Panc1 (cell line): Measurements from ENCODE around the gene TTC17. TPM values are rescaled to one million over a fixed set of nuclear protein-coding genes. Genes with fewer than 3 reads are reported as not detected.

Experiments used
- ATAC-seq: fragments of 200-7000 bp; cut with Tn5 transposase; 2 replicates; pipeline ENCODE4 v1.9.1; 2020; ENCODE audit warnings: mild to moderate bottlenecking, moderate library complexity
- BruUV-seq: library from RNA; stranded (reverse); fragments of 400-500 nt; replicated peaks from 2 replicates; lab custom pipeline; 2021; lab: Mats Ljungman, UMichigan
- CTCF ChIA-PET: fragments of 300-600 bp; sonication (Branson Sonifier 250); formaldehyde crosslinking; loops from one replicate; lab custom pipeline; 2022; ENCODE audit warnings: antibody characterized with exemption; lab: Charles Lee
- POLR2A ChIA-PET: fragments of 300-600 bp; sonication (Branson Sonifier 250); formaldehyde crosslinking; loops from one replicate; lab custom pipeline; 2022; ENCODE audit warnings: antibody characterized with exemption; lab: Charles Lee
- DNase-seq: peaks from one replicate; pipeline ENCODE4 v3.0.0-alpha.2; 2010; ENCODE audit warnings: low read depth, low spot score
- H3K27ac ChIP-seq: 2 replicates; pipeline ENCODE4 v1.5.1; 2011; ENCODE audit warnings: mild to moderate bottlenecking, low read length, inconsistent platforms
- H3K27me3 ChIP-seq: fragments of 200-500 bp; sonication (Bioruptor generic); 2 replicates; pipeline ENCODE4 v1.6.0; 2014; ENCODE audit warnings: low read length, inconsistent platforms; ENCODE audit not compliant: control insufficient read depth, insufficient read depth
- H3K36me3 ChIP-seq: fragments of 200-500 bp; sonication (Bioruptor generic); 2 replicates; pipeline ENCODE4 v1.5.1; 2014; ENCODE audit warnings: inconsistent platforms, mild to moderate bottlenecking, low read length, moderate library complexity; ENCODE audit not compliant: control insufficient read depth, insufficient read depth
- H3K4me1 ChIP-seq: 2 replicates; pipeline ENCODE4 v1.5.1; 2011; ENCODE audit warnings: inconsistent platforms, mild to moderate bottlenecking, low read length, moderate library complexity; ENCODE audit not compliant: control insufficient read depth, insufficient read depth
- H3K4me3 ChIP-seq, 2 experiments: 2 replicates each; pipeline ENCODE4 v1.5.1; 2011 to 2012; ENCODE audit warnings: low read depth in 2 of 2, low read length in 2 of 2, mild to moderate bottlenecking in 2 of 2, inconsistent platforms in 1 of 2, moderate library complexity in 1 of 2
- H3K9me3 ChIP-seq: fragments of 200-500 bp; sonication (Bioruptor generic); 2 replicates; pipeline ENCODE4 v1.5.1; 2014; ENCODE audit warnings: low read depth, mild to moderate bottlenecking, inconsistent platforms, low read length, moderate library complexity; ENCODE audit not compliant: control insufficient read depth, insufficient read depth
- POLR2AphosphoS5 ChIP-seq: IDR thresholded peaks from 2 replicates; pipeline ENCODE4 v1.6.1; 2012; ENCODE audit warnings: mild to moderate bottlenecking, low read depth, low read length, moderate library complexity
- SIN3A ChIP-seq: IDR thresholded peaks from 2 replicates; pipeline ENCODE4 v1.6.1; 2012; ENCODE audit warnings: low read depth, mild to moderate bottlenecking, low read length, moderate library complexity, borderline replicate concordance; ENCODE audit not compliant: insufficient read depth
- TCF7L2 ChIP-seq: IDR thresholded peaks from 2 replicates; pipeline ENCODE4 v1.6.1; 2011; ENCODE audit warnings: mild to moderate bottlenecking, low read depth, low read length, inconsistent platforms
- in situ Hi-C: cut with HindIII; loops from 2 replicates; pipeline ENCODE4 v1.10.0; 2016; ENCODE audit warnings: low sequenced_read_pairs, low pct_unique_long_range_greater_than_20kb
- intact Hi-C: fragments of 100-400 bp; cut with micrococcal nuclease; formaldehyde crosslinking; loops from one replicate; pipeline ENCODE4 v1.10.0; 2022; ENCODE audit not compliant: unreplicated experiment
- total RNA-seq: library from RNA; stranded (reverse); gene quantifications from one replicate; pipeline ENCODE4 v1.2.1, GENCODE V29; 2021; ENCODE audit not compliant: unreplicated experiment
- TF ChIP-seq, protein P1 (sequence below), 2 experiments: IDR thresholded peaks; 2 replicates each; pipeline ENCODE4 v1.6.1; 2011 to 2012; ENCODE audit warnings: low read depth in 2 of 2, control low read depth in 1 of 2, low read length in 1 of 2, mild to moderate bottlenecking in 1 of 2, moderate library complexity in 1 of 2; ENCODE audit not compliant: insufficient read depth in 1 of 2
- TF ChIP-seq, protein P2 (sequence below): fragments of 450-650 bp; IDR thresholded peaks from 2 replicates; pipeline ENCODE4 v1.5.1; 2017; ENCODE audit warnings: mild to moderate bottlenecking

TTC17 gene
- total RNA-seq, 1 experiment from 2014 or later = 54.2 TPM

DNA sequence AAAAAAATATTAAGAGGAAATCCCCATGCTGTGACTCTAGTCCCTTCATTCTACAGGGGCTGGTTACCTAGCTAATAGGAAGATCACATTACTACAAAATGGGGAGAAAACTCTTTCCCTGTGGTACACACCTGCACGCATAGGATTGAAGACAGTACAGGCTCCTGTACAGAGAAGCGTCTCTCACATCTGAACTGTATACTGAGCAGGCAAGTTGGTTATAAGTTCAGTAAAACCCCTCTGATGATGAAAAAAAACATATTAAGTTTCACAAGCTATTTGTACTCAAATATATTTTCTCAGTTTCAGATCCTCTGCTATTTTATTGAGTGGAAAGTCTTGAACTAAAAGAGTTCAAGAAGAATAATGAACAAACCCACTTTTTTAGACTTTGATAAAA is 164.9 kb downstream of the TTC17 start:
- in situ Hi-C loops = no loop called here
- no peaks in the 10 kb centered on the region for H3K36me3 ChIP-seq
- ChIA-PET POLR2A (no interaction called here), CTCF (interaction anchor here (0.6 kb wide), 1 partner anchor 159 kb away, joined by 6 read pairs; no protein-coding TSS in a partner anchor)
- intact Hi-C loops = no loop called here
- no peak overlapping the region for H3K27ac ChIP-seq
- H3K27me3 ChIP-seq = peaks cover 16% of the 10 kb centered on the region
- H3K4me1 ChIP-seq = no peaks in the 10 kb centered on the region
- no peak for ATAC-seq
- no peak overlapping the region for H3K4me3 ChIP-seq
- no peaks in the 10 kb centered on the region for H3K9me3 ChIP-seq
- no peak for DNase-seq
- TF ChIP-seq, protein P1, sequence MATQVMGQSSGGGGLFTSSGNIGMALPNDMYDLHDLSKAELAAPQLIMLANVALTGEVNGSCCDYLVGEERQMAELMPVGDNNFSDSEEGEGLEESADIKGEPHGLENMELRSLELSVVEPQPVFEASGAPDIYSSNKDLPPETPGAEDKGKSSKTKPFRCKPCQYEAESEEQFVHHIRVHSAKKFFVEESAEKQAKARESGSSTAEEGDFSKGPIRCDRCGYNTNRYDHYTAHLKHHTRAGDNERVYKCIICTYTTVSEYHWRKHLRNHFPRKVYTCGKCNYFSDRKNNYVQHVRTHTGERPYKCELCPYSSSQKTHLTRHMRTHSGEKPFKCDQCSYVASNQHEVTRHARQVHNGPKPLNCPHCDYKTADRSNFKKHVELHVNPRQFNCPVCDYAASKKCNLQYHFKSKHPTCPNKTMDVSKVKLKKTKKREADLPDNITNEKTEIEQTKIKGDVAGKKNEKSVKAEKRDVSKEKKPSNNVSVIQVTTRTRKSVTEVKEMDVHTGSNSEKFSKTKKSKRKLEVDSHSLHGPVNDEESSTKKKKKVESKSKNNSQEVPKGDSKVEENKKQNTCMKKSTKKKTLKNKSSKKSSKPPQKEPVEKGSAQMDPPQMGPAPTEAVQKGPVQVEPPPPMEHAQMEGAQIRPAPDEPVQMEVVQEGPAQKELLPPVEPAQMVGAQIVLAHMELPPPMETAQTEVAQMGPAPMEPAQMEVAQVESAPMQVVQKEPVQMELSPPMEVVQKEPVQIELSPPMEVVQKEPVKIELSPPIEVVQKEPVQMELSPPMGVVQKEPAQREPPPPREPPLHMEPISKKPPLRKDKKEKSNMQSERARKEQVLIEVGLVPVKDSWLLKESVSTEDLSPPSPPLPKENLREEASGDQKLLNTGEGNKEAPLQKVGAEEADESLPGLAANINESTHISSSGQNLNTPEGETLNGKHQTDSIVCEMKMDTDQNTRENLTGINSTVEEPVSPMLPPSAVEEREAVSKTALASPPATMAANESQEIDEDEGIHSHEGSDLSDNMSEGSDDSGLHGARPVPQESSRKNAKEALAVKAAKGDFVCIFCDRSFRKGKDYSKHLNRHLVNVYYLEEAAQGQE (IDR thresholded peaks at IDR 0.05; ENCODE audit: insufficient read depth in 1 of 2, low read depth in 2 of 2, low read length in 1 of 2) = no peak
- TF ChIP-seq TCF7L2 (no peak), SIN3A (no peak), POLR2AphosphoS5 (no peak)
- TF ChIP-seq, protein P2, sequence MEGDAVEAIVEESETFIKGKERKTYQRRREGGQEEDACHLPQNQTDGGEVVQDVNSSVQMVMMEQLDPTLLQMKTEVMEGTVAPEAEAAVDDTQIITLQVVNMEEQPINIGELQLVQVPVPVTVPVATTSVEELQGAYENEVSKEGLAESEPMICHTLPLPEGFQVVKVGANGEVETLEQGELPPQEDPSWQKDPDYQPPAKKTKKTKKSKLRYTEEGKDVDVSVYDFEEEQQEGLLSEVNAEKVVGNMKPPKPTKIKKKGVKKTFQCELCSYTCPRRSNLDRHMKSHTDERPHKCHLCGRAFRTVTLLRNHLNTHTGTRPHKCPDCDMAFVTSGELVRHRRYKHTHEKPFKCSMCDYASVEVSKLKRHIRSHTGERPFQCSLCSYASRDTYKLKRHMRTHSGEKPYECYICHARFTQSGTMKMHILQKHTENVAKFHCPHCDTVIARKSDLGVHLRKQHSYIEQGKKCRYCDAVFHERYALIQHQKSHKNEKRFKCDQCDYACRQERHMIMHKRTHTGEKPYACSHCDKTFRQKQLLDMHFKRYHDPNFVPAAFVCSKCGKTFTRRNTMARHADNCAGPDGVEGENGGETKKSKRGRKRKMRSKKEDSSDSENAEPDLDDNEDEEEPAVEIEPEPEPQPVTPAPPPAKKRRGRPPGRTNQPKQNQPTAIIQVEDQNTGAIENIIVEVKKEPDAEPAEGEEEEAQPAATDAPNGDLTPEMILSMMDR = no peak
- no TSS peak for BruUV-seq

DNA sequence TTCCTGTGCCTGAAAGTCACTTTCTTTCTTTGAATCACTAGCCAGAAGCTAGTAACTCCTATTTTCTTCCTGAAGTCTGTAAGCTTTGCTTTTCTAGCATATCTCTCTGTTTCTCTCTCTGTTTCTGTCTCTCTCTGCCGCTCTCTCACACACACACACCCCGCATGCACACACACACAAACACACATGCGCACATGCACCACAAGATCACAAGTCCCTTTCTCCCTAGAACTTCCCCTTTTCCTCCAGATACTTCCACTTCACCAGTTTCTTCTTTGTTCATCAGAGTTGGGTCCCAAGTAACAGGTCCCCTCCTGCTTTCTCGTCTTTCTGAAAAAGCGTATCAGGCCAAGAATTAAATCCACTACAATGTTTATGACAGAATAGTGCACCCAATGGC is 173.3 kb downstream of the TTC17 start:
- TF ChIP-seq POLR2AphosphoS5 (no peak), SIN3A (no peak), TCF7L2 (no peak)
- TF ChIP-seq, protein P1 (IDR thresholded peaks at IDR 0.05; ENCODE audit: insufficient read depth in 1 of 2, low read depth in 2 of 2, low read length in 1 of 2) = no peak
- TF ChIP-seq, protein P2 = no peak
- POLR2A ChIA-PET = no interaction called here
- Histone ChIP-seq H3K27me3 (peaks cover 21% of the 10 kb centered on the region), H3K36me3 (no peaks in the 10 kb centered on the region), H3K9me3 (no peaks in the 10 kb centered on the region), H3K27ac (no peak overlapping the region), H3K4me1 (no peaks in the 10 kb centered on the region), H3K4me3 (no peak overlapping the region)
- no TSS peak for BruUV-seq
- intact Hi-C loops (no loop called here), in situ Hi-C loops (no loop called here)
- DNase-seq (no peak), ATAC-seq (no peak)
- CTCF ChIA-PET = no interaction called here
